DOHH2 (cell line): ENCODE measurements around the gene PRDX3.

Experiments
- CTCF ChIP-seq: fragments of 200-600 bp; sonication (generic); IDR thresholded peaks from one replicate; pipeline ENCODE4 v1.5.1; 2014; ENCODE audit warnings: antibody characterized with exemption, mild to moderate bottlenecking, low read depth, low read length; ENCODE audit not compliant: poor library complexity, severe bottlenecking
- EZH2phosphoT487 ChIP-seq: fragments of 200-600 bp; sonication (generic); IDR thresholded peaks from 2 replicates; pipeline ENCODE4 v1.6.1; 2017; ENCODE audit warnings: borderline replicate concordance, mild to moderate bottlenecking, antibody characterized with exemption, low read length, moderate library complexity, mixed read lengths

- TF ChIP-seq CTCF (no peak), EZH2phosphoT487 (no peak)
These were observed 32.6 kb upstream of the PRDX3 start for GRCh38 chr10:119211176-119211575.
